Esophagus muscularis mucosa (tissue), 4 donors: ENCODE data around the gene TSPYL1. TPM values are rescaled to one million over a fixed set of nuclear protein-coding genes. Genes with fewer than 3 reads are reported as not detected.

Experiments used
- DNase-seq: peaks from one replicate; pipeline ENCODE4 v3.0.0-alpha.2; 2017; ENCODE audit errors: extremely low spot score
- H3K27ac ChIP-seq, 4 donors: fragments of 200-600 bp; sonication (generic); replicated peaks in 1 of 4; 1 replicate in 3 of 4; 2 replicates in 1 of 4; pipeline ENCODE4 v1.5.1; 2016 to 2019; ENCODE audit warnings: mild to moderate bottlenecking in 1 of 4
- H3K27me3 ChIP-seq, 4 donors: fragments of 200-600 bp; sonication (generic); one replicate each; pipeline versions ENCODE4 v1.5.1 to v1.6.0; 2016 to 2019
- H3K36me3 ChIP-seq, 4 donors: fragments of 200-600 bp; sonication (generic); one replicate each; pipeline ENCODE4 v1.5.1; 2016 to 2019
- H3K4me1 ChIP-seq, 4 donors: fragments of 200-600 bp; sonication (generic); one replicate each; pipeline ENCODE4 v1.5.1; 2016 to 2019
- H3K4me3 ChIP-seq, 4 donors: fragments of 200-600 bp; sonication (generic); 1 replicate in 2 of 4; 2 replicates in 2 of 4; pipeline ENCODE4 v1.5.1; 2016 to 2019; ENCODE audit warnings: mild to moderate bottlenecking in 4 of 4, moderate library complexity in 1 of 4
- H3K9me3 ChIP-seq, 4 donors: fragments of 200-600 bp; sonication (generic); 1 replicate in 3 of 4; 2 replicates in 1 of 4; pipeline ENCODE4 v1.5.1; 2016 to 2019
- CTCF ChIP-seq, 3 experiments: fragments of 200-600 bp in 2 of 3; fragments of 450-650 bp in 1 of 3; sonication (generic) in 2 of 3; IDR thresholded peaks; one replicate each; pipeline ENCODE4 v1.5.1; 2017 to 2019; ENCODE audit warnings: antibody characterized with exemption in 3 of 3, mild to moderate bottlenecking in 2 of 3, moderate library complexity in 1 of 3
- EP300 ChIP-seq: sonication (generic); formaldehyde crosslinking; IDR thresholded peaks from one replicate; pipeline ENCODE4 v1.6.1; 2017; ENCODE audit warnings: antibody characterized with exemption
- POLR2A ChIP-seq: fragments of 450-650 bp; IDR thresholded peaks from one replicate; pipeline ENCODE4 v1.6.1; 2017; ENCODE audit warnings: antibody characterized with exemption, moderate library complexity, mild to moderate bottlenecking, low read depth
- POLR2AphosphoS5 ChIP-seq, 2 donors: sonication (generic); formaldehyde crosslinking; IDR thresholded peaks; one replicate each; pipeline ENCODE4 v1.6.1; 2017; ENCODE audit warnings: antibody characterized with exemption in 2 of 2
- WGBS: methylation state at CpG from one replicate; pipeline ENCODE4 v1.1.5; 2018; 5-methylcytosine and 5-hydroxymethylcytosine counted together
- intact Hi-C: fragments of 100-400 bp; cut with DNase I; formaldehyde crosslinking; loops from one replicate; pipeline ENCODE4 v1.15.1; 2023
- total RNA-seq, 4 donors: library from RNA; depleted of rRNA; stranded (reverse); fragments of >200 nt; gene quantifications; one replicate each; pipeline versions ENCODE4 v1.1.0 to v1.2.1, GENCODE V29; 2016

The TSPYL1 gene
- total RNA-seq, 4 donors from 2014 or later: 67.7 to 113 (median 92.5) TPM

DNA sequence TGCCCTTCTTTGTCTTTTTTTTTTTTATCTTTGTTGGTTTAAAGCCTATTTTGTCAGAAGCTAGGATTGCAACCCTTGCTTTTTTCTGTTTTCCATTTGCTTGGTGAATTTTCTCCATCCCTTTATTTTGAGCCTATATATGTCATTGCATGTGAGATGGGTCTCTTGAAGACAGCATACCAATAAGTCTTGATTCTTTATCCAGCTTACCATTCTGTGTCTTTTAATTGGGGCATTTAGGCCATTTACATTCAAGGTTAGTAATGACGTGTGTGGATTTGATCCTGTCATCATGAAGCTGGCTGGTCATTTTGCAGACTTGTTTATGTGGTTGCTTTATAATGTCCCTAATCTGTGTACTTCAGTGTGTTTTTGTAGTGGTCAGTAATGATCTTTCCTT lies 16.4 kb downstream of the TSPYL1 start:
- DNase-seq: no peak
- Histone ChIP-seq H3K9me3 (no peaks in the 10 kb centered on the region), H3K27me3 (no peaks in the 10 kb centered on the region), H3K4me3 (no peak overlapping the region), H3K36me3 (peaks cover 0 to 22% (median 5%) of the 10 kb centered on the region in 4 donors), H3K4me1 (peaks cover 0 to 3% (median 0%) of the 10 kb centered on the region in 4 donors), H3K27ac (no peak overlapping the region)
- TF ChIP-seq POLR2AphosphoS5 (IDR thresholded peaks at IDR 0.05): no peak
- no peak for TF ChIP-seq POLR2A
- no peak for TF ChIP-seq EP300
- TF ChIP-seq CTCF (IDR thresholded peaks at IDR 0.05): no peak
- 100% methylated on average over 1 of the region's 1 CpG for WGBS
- intact Hi-C loops: no loop called here

DNA sequence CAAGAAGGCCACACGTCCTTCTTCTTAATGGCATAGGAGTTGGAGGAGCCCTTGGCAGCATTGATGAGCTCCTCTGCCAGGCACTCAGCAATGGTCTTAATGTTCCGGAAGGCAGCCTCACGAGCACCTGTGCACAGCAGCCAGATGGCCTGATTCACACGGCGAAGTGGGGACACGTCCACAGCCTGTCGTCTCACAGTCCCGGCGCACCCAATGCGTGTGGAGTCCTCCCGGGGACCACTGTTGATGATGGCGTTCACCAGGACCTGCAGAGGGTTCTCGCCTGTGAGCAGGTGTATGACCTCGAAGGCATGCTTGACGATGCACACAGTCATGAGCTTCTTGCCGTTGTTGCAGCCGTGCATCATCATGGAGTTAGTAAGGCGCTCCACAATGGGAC lies 21.2 kb downstream of the TSPYL1 start:
- intact Hi-C loops: no loop called here
- Histone ChIP-seq H3K27ac (no peak overlapping the region), H3K4me3 (no peak overlapping the region), H3K9me3 (no peaks in the 10 kb centered on the region), H3K36me3 (peaks cover 0 to 14% (median 5%) of the 10 kb centered on the region in 4 donors), H3K27me3 (no peaks in the 10 kb centered on the region), H3K4me1 (peaks cover 11 to 16% (median 13%) of the 10 kb centered on the region in 4 donors)
- no peak for DNase-seq
- 91% methylated on average over 5 of the region's 18 CpGs for WGBS
- TF ChIP-seq POLR2A: no peak

DNA sequence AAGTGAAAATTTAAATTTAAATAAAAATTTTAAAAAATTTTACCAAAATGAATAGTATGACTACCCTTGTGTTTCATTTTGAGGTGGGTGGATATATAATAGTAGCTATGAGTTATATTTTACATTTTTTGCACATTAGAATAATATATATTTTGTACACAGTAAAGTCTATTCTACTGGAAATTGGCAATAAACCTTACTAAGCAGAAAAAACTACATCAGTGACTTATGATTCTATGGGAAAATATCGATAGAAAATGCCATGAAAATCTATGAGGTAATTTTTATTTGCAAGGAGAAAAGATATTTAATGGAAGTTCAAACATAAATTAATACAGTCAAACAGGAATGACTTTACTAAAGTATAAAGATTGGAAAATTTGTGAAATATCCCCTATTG lies 23.0 kb downstream of the TSPYL1 start:
- no peaks in the 10 kb centered on the region for H3K9me3 ChIP-seq
- WGBS: 97% methylated on average over 1 of the region's 1 CpG

DNA sequence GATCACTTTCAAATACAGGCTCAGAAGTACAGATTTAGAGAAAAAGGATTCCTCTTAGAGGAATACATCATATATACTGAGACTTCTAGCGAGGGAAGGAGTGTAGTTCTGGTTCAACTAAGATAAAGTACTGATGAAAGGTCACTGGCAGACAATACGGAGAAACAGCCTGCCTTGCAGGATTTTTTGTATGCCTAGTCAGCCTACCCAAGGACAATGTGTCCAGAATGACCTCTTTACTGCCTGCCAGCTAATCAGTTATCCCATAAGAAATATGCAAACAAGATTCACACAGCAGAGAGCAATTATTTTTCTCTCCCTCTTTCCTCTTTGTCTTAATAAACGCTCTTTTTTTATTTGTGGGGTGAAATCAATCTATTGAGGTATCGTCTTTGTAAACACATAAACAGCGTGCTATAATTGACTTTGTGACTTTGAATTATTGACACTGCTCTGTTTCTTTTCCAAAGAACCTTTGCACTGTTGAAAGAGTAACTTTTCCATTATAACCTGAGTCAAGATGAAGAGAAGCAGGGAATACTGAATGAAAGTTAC lies 24.4 kb downstream of the TSPYL1 start:
- no peak for DNase-seq
- Histone ChIP-seq H3K36me3 (peaks cover 0 to 14% (median 5%) of the 10 kb centered on the region in 4 donors), H3K4me3 (no peak overlapping the region), H3K4me1 (peaks cover 39 to 45% (median 43%) of the 10 kb centered on the region in 4 donors), H3K9me3 (no peaks in the 10 kb centered on the region), H3K27me3 (no peaks in the 10 kb centered on the region), H3K27ac (peak overlapping the region in 2 of 4 donors; percentile 95 to 96)
- WGBS: 44% methylated on average over 5 of the region's 5 CpGs
- intact Hi-C loops: no loop called here
- no peak for TF ChIP-seq POLR2A
- no peak for TF ChIP-seq EP300
- no peak for TF ChIP-seq CTCF (IDR thresholded peaks at IDR 0.05)
- no peak for TF ChIP-seq POLR2AphosphoS5 (IDR thresholded peaks at IDR 0.05)

More for the DNA sequence above, 23.0 kb downstream of the TSPYL1 start:
- H3K27me3 ChIP-seq: no peaks in the 10 kb centered on the region
- intact Hi-C loops: no loop called here
- H3K4me3 ChIP-seq: no peak overlapping the region
- no peak for DNase-seq
- H3K4me1 ChIP-seq: peaks cover 26 to 32% (median 29%) of the 10 kb centered on the region in 4 donors
- TF ChIP-seq POLR2A (no peak), CTCF (IDR thresholded peaks at IDR 0.05) (no peak), EP300 (no peak), POLR2AphosphoS5 (IDR thresholded peaks at IDR 0.05) (no peak)
- H3K27ac ChIP-seq: no peak overlapping the region
- peaks cover 0 to 14% (median 5%) of the 10 kb centered on the region in 4 donors for H3K36me3 ChIP-seq

GRCh38 chr6:116254297-116255056 lies 25.3 kb downstream of the TSPYL1 start:
- peaks cover 42 to 54% (median 51%) of the 10 kb centered on the region in 4 donors for H3K4me1 ChIP-seq
- no peak for DNase-seq
- 9% methylated on average over 4 of the region's 4 CpGs for WGBS
- no peak for TF ChIP-seq EP300
- TF ChIP-seq POLR2AphosphoS5 (IDR thresholded peaks at IDR 0.05): no peak
- TF ChIP-seq CTCF (IDR thresholded peaks at IDR 0.05): no peak
- peak overlapping the region; percentile 94 to 96 (median 95) for H3K27ac ChIP-seq
- intact Hi-C loops: no loop called here
- H3K36me3 ChIP-seq: peaks cover 0 to 10% (median 5%) of the 10 kb centered on the region in 4 donors
- H3K27me3 ChIP-seq: no peaks in the 10 kb centered on the region
- no peaks in the 10 kb centered on the region for H3K9me3 ChIP-seq
- H3K4me3 ChIP-seq: peak overlapping the region; percentile 94 to 99 (median 97)
